NCI-H748 treated with DMSO at 0.1 percent for 48 hours (cell line): Measurements from ENCODE around the gene PTPRN2.
"Not testable (repeated sequence)": the region's sequence is repeated elsewhere in the genome, so short reads cannot be mapped to it uniquely, and the experiment has no call there.

ENCODE experiments used
- DNase-seq: peaks from one replicate; lab custom pipeline; 2025; lab: John Stamatoyannopoulos, UW

Gene PTPRN2

GRCh38 chr7:158550886-158551452, 36.7 kb downstream of the PTPRN2 start:
- no peak for DNase-seq

GRCh38 chr7:158550394-158550700, 37.3 kb downstream of the PTPRN2 start:
- no peak for DNase-seq

- DNase-seq = no peak
Observed at GRCh38 chr7:158549616-158550393, 37.8 kb downstream of the PTPRN2 start.

- no peak for DNase-seq
Observed at GRCh38 chr7:158549176-158549615, 38.4 kb downstream of the PTPRN2 start.

- DNase-seq = no peak
Observed at GRCh38 chr7:158548726-158549125, 38.9 kb downstream of the PTPRN2 start.

- no peak for DNase-seq
Observed at GRCh38 chr7:158547817-158548216, 39.8 kb downstream of the PTPRN2 start.

GRCh38 chr7:158546626-158547025, 41.0 kb downstream of the PTPRN2 start:
- no peak for DNase-seq

- DNase-seq = no peak
Observed at GRCh38 chr7:158546214-158546613, 41.4 kb downstream of the PTPRN2 start.

GRCh38 chr7:158544708-158545107, 42.9 kb downstream of the PTPRN2 start:
- DNase-seq = no peak

GRCh38 chr7:158543840-158544239, 43.8 kb downstream of the PTPRN2 start:
- no peak for DNase-seq

- DNase-seq = no peak
Observed at GRCh38 chr7:158542651-158543566, 44.7 kb downstream of the PTPRN2 start.

GRCh38 chr7:158541346-158542010, 46.1 kb downstream of the PTPRN2 start:
- DNase-seq = no peak

- no peak for DNase-seq
Observed at GRCh38 chr7:158539711-158540146, 47.9 kb downstream of the PTPRN2 start.

- no peak for DNase-seq
Observed at GRCh38 chr7:158538156-158538946, 49.3 kb downstream of the PTPRN2 start.

- DNase-seq = no peak
Observed at GRCh38 chr7:158537516-158537882, 50.1 kb downstream of the PTPRN2 start.

GRCh38 chr7:158536871-158537515, 50.6 kb downstream of the PTPRN2 start:
- DNase-seq = no peak

- no peak for DNase-seq
Observed at GRCh38 chr7:158535079-158535478, 52.5 kb downstream of the PTPRN2 start.

- DNase-seq = no peak
Observed at GRCh38 chr7:158534598-158534997, 53.0 kb downstream of the PTPRN2 start.

GRCh38 chr7:158534134-158534515, 53.5 kb downstream of the PTPRN2 start:
- DNase-seq = not testable (repeated sequence)

- DNase-seq = no peak
Observed at GRCh38 chr7:158533386-158534133, 54.1 kb downstream of the PTPRN2 start.
